H1 (cell line): ENCODE data around the gene HIPK2.

Experiments used
- CTCF ChIP-seq, 3 experiments: IDR thresholded peaks; 1 replicate in 2 of 3; 2 replicates in 1 of 3; pipeline versions ENCODE4 v1.5.1 to v1.6.1; 2011; ENCODE audit warnings: low read length in 3 of 3, mild to moderate bottlenecking in 3 of 3, inconsistent platforms in 2 of 3, low read depth in 1 of 3, moderate library complexity in 1 of 3; ENCODE audit not compliant: insufficient read depth in 1 of 3; ENCODE audit errors: control extremely low read depth in 1 of 3
- E2F6 ChIP-seq: IDR thresholded peaks from 2 replicates; pipeline ENCODE4 v1.6.1; 2012; ENCODE audit warnings: inconsistent platforms
- EZH2 ChIP-seq: fragments of 200-600 bp; sonication (generic); IDR thresholded peaks from 2 replicates; pipeline ENCODE4 v1.7.1; 2012; ENCODE audit warnings: low read depth, mild to moderate bottlenecking, moderate library complexity, low read length, inconsistent platforms; ENCODE audit not compliant: severe bottlenecking
- KDM1A ChIP-seq: fragments of 200-600, 300-600 bp; sonication (generic); IDR thresholded peaks from 2 replicates; pipeline ENCODE4 v1.7.1; 2016; ENCODE audit warnings: mild to moderate bottlenecking, low read length, borderline replicate concordance
- SP2 ChIP-seq: IDR thresholded peaks from 2 replicates; pipeline ENCODE4 v1.6.1; 2012; ENCODE audit warnings: mild to moderate bottlenecking, low read length, inconsistent platforms
- USF2 ChIP-seq: IDR thresholded peaks from 2 replicates; pipeline ENCODE4 v1.6.1; 2011; ENCODE audit warnings: low read length, improper control_type of control experiment

- TF ChIP-seq E2F6: no peak
- no peak for TF ChIP-seq KDM1A
- no peak for TF ChIP-seq CTCF (IDR thresholded peaks at IDR 0.05; ENCODE audit: control extremely low read depth in 1 of 3, insufficient read depth in 1 of 3, low read depth in 1 of 3, low read length in 3 of 3)
- TF ChIP-seq USF2: no peak
- TF ChIP-seq EZH2: no peak
- no peak for TF ChIP-seq SP2
Observed at GRCh38 chr7:139572071-139572470, 205.7 kb downstream of the HIPK2 start.
